ENCODE results near the gene ATP8B1. TPM values are rescaled to one million over a fixed set of nuclear protein-coding genes. Genes with fewer than 3 reads are reported as not detected.

The ATP8B1 gene
- total and polyA plus RNA-seq, 2 of the 4 experiments (the other 2 are of a cell fraction), result 64.3 to 136 TPM

DNA sequence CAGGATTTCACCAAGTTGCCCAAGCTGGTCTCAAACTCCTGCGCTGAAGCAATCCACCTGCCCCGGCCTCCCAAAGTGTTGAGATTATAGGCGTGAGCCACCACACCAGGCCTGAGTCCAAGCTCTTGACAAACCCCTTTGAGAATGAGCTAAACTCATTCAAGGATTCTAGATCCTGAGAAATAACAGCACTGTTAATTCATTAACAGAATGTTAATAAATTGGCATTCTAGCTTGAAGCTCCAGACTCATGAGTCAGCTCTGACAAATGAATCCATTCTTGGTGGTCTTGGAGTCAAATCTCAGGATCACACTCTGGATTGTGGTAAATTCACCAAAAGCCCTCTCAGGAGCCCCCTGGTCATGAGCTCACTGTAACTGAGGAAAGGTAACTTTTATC lies 183.2 kb downstream of the ATP8B1 start:
- intact Hi-C loops (cut with micrococcal nuclease) (no loop called here), in situ Hi-C loops (cut with MboI; ENCODE audit: low sequenced_read_pairs) (no loop called here), dilution Hi-C loops (cut with HindIII; ENCODE audit: low sequenced_read_pairs, unreplicated experiment) (no loop called here)
- Histone ChIP-seq H3K18ac (ENCODE audit: low read depth, low read length) (no peak overlapping the region), H3K27ac (ENCODE audit: insufficient read depth, low read length) (no peak overlapping the region), H4K5ac (ENCODE audit: low read depth, low read length) (no peak overlapping the region), H2AK5ac (ENCODE audit: low read depth, low read length) (no peak overlapping the region), H4K8ac (ENCODE audit: low read depth in 2 of 2, low read length in 2 of 2) (no peak overlapping the region), H3K36me3 (ENCODE audit: control insufficient read depth, insufficient read depth, low read length) (peaks cover 16% of the 10 kb centered on the region), H4K20me1 (ENCODE audit: insufficient read depth, low read length) (peaks cover 17% of the 10 kb centered on the region; the same call in 1 of the 2 replicates), H3K9me1 (ENCODE audit: insufficient read depth, low read length) (no peaks in the 10 kb centered on the region; the same call in 1 of the 2 replicates), H2BK15ac (ENCODE audit: low read depth, low read length) (no peak overlapping the region), H3K56ac (ENCODE audit: extremely low read depth, insufficient read depth, low read length) (no peak overlapping the region), H3K4ac (ENCODE audit: low read depth, low read length) (no peak overlapping the region), H2BK20ac (ENCODE audit: low read depth, low read length) (no peak overlapping the region), H2BK120ac (ENCODE audit: low read depth, low read length) (no peak overlapping the region), H2AK9ac (replicated peaks; ENCODE audit: low read depth, low read length, poor library complexity) (no peak overlapping the region), H3K9ac (ENCODE audit: low read depth, low read length) (no peak overlapping the region), H3K79me1 (ENCODE audit: low read depth in 1 of 2, low read length in 2 of 2) (peaks cover 8 to 41% of the 10 kb centered on the region in 2 experiments), H3K4me1 (ENCODE audit: control insufficient read depth, insufficient read depth, low read length) (peaks cover 2% of the 10 kb centered on the region), H3K9me3 (ENCODE audit: control insufficient read depth, insufficient read depth, low read length) (no peaks in the 10 kb centered on the region), H3K27me3 (ENCODE audit: control insufficient read depth, insufficient read depth, low read length) (no peaks in the 10 kb centered on the region), H3K4me2 (ENCODE audit: low read depth, low read length) (no peak overlapping the region), H3K23ac (ENCODE audit: low read depth, low read length) (no peak overlapping the region), H4K91ac (ENCODE audit: insufficient read depth, low read depth, low read length) (no peak overlapping the region), H2AFZ (replicated peaks; ENCODE audit: low read length, poor library complexity) (no peak overlapping the region), H3K4me3 (ENCODE audit: insufficient read depth, low read depth, low read length) (no peak overlapping the region), H3K14ac (replicated peaks; ENCODE audit: low read depth, low read length) (no peak overlapping the region), H2BK5ac (ENCODE audit: low read depth, low read length, poor library complexity, severe bottlenecking) (no peak overlapping the region)
- BruUV-seq (replicated peaks), result no TSS peak
- POLR2A ChIA-PET (ENCODE audit: unreplicated experiment), result no interaction called here
- no peak for ATAC-seq (ENCODE audit: low read depth)
- CTCF ChIA-PET, result no interaction called here
- no peak for DNase-seq
- WGBS, 2 experiments (ENCODE audit: extremely low coverage in 2 of 2, insufficient read length in 1 of 2), result no CpG with 5 or more reads among the region's 3 CpGs
- TF ChIP-seq NFE2L2 (IDR thresholded peaks at IDR 0.05; ENCODE audit: low read depth, low read length) (no peak), MXI1 (IDR thresholded peaks at IDR 0.05; ENCODE audit: borderline replicate concordance, low read depth, low read length) (no peak), MAFK (IDR thresholded peaks at IDR 0.05; ENCODE audit: low read depth, low read length) (no peak), RFX5 (IDR thresholded peaks at IDR 0.05; ENCODE audit: low read depth, low read length) (no peak), MAZ (IDR thresholded peaks at IDR 0.05; ENCODE audit: borderline replicate concordance, low read depth, low read length) (no peak), FOS (IDR thresholded peaks at IDR 0.05; ENCODE audit: low read depth, low read length) (no peak), POLR2A (IDR thresholded peaks at IDR 0.05; ENCODE audit: low read depth, low read length) (no peak)
